Ramos (cell line): ENCODE measurements around the gene ERC2.

Experiments
- in situ Hi-C: fragments of 300-500 bp; cut with MboI; formaldehyde crosslinking; loops from one replicate; pipeline ENCODE4 v1.14.3; 2022; ENCODE audit warnings: low sequenced_read_pairs; ENCODE audit not compliant: unreplicated experiment

ERC2 gene

DNA sequence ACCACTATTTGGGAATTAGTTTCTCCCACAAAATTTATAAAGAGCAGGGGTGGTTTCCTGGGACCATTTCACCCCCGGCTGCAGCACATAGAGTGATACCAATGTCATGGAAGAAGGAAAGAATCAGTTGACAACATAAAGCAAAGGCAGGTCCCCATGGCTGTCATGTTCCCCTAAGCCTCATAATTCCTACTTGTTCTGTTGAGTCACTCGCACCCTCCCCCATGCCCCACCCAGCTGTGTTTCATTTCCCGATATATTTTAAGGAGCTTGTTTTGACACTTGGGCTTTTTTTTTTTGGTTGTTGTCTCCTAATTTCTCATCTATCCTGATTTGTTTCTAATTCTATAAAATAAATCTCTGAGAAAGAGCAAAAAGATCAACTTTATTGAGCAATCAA, 24.9 kb downstream of the ERC2 start:
- in situ Hi-C loops: no loop called here

DNA sequence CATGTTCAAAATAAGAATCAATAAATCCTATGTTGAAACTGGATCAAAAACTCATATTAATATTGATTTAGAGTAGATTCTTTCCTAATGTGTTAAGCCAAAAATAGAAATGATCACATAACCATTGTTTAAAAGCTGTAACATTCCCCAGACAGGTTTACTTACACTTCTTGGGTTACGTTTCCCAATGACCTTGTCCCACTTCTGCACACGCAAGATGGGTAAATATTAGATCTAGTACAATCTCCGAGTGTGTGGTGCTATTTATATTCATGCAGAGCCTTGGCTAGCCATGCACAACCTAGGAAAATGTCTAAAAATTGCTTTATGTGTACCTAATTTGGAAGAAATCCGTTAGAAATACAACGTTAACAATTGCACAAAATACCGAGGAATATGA, 39.6 kb downstream of the ERC2 start:
- in situ Hi-C loops: no loop called here

DNA sequence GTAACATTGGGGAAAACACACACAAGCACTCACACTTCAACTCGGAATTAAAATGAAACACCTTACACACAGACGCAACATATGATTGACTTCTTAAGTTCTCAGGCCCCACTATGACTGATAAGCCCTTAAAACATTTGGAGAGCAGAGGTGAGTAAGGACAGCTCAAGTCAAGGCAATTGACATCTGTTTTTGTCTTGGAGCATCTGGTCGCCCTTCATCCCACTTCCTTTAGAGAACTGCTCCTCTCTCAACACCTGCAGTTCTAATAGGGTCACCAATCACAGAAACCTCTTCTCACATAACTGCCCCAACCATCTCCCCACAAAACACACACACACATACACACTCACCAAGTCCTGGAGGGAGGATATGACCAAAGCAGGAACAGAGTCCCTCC, 43.4 kb downstream of the ERC2 start:
- in situ Hi-C loops: no loop called here

DNA sequence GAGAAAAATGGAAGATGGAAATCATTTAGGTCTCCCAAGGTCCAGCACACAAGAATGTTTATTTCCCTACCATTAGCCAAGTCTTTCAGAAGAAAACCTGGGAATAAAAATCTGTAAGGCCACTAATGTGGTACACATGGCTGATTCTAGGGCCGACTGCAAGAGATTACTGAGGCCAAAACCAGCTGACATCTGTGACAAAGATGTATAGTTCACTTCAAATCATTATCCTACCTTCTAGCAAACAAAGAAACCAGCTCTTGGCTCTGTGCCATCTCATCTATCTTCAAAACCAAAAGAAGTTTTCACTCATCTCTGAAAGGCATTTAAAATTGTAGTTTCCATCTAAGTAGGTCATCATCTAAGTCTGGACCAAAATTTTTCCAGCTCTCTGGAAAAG, 43.9 kb downstream of the ERC2 start:
- in situ Hi-C loops: no loop called here

DNA sequence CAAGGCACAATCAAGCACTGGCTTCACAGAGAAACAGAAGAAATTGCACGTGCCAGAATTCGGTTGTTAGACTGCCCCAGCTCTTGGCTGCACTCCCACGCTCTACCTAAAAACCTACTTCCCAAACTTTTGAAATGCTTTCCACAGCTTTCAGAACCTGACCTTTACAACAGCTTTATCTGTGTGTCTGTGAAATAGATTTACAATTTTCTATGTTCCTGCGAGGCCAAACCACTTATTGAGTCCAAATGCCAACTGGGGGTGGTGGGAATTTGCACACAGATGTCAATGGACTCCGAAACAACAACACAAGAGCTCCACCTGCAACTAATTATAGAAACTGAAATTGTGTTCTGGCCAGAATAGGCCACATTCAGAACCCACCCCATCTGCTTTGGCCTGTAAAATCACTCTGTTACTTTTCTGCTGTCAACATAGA, 44.6 kb downstream of the ERC2 start:
- in situ Hi-C loops: no loop called here

DNA sequence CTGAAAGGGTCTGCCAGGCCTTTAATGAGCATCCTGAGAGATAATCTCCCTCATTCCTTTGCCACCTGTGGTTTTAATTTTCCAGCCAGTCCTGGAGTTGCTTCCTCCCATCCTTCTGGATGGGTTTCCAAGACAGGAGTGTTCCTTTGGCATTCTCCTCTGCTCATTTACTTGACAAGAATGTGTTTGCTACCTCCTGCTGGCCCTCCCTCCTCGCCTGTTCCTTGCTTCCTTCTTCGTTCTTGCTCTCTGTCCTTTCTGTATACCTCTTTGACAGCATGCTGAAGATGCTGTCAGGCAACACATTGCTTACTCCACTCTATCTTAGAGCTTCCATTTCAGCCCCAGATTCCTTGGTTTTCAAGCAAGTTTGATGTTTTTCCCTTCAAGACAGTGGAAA, 46.0 kb downstream of the ERC2 start:
- in situ Hi-C loops: no loop called here

DNA sequence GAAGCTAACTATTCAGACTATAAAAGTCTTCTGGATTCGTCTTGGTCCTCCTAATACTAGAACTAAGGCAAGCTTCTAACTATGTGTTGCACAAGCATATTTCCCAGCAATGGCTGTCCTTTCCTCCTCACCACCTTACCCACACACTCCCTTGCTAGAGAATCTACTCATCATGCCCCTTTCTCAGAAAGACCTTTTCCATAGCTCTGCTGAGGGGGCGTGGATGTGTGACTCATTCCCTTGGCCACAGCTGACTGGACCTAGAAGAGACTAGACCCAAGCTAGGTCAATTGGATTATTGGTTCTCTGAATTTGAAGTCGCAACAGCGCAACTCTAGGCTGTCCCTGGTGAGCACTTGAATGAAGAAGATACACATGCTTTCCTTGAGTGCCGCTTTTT, 47.1 kb downstream of the ERC2 start:
- in situ Hi-C loops: no loop called here

DNA sequence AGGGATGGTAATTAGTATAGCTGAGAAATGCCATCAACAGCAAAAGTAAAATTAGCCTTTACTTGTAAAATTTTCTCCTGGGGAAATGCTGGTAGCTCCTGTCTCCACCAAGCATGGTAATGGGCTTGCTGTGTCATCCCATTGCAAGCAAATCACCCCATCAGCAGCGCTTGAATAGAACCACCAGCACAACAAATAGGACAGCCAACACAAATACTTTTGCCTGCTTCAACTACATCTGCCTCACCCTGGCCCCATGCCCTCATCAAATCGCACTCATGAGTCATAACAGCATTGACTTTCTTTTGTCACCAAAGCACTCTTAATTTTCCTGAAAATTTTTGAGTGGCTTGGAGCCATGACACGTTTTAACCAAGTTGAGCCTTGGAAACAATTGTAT, 52.6 kb downstream of the ERC2 start:
- in situ Hi-C loops: no loop called here

DNA sequence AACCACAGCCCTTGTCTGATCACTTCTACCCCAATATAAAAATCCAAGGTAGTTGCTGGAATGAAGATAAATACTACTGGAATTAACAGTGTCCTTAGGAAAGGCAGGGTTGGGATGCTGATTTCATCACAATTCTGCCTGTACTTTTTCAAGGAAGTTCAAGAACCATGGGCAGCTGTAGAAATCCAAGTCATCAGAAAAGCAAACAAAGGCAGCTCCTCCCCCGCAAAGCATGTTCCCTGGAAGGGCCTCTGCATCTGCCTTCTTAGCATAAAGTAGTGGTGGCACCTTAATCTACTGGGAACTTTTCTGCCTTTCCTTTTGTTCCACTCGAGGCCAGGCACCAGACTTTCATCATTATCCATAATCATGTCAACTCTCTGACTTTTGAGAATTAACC, 54.4 kb downstream of the ERC2 start:
- in situ Hi-C loops: no loop called here

DNA sequence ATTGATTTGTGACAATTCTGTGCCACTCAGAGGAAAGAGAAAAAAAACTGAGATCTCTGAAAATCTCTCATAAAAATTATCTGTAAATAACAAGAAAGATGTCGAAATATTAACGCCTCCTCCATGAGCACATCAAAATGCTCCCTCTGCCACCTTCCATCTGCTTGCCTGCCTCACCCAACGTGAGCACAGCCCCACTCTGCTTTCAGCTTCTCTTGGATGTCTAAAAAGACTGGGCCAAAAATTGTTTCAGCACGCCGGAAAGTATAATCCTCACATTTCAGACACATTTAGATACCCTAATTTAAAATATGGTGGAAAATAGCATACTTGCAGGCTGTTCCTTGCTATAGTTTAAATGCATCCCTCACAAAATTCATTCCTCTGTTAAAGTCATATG, 57.1 kb downstream of the ERC2 start:
- in situ Hi-C loops: no loop called here

DNA sequence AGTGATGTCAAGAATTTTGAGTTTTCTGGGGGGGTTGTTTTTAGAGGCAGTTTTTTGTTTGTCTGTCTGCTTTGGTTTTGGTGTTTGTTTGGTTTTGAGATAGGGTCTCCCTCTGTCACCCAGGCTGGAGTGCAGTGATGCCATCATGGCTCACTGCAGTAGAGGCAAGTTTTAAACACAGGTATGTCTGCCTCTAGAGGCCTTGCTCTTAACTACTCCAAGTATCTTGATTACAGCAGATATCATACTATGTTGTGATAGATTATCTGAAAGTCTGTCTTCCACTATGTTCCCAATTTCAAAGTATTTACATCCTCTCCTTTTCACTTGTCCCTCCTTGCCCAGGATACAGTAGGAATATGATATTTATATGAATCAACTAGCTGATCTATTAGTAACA, 57.7 kb downstream of the ERC2 start:
- in situ Hi-C loops: no loop called here

DNA sequence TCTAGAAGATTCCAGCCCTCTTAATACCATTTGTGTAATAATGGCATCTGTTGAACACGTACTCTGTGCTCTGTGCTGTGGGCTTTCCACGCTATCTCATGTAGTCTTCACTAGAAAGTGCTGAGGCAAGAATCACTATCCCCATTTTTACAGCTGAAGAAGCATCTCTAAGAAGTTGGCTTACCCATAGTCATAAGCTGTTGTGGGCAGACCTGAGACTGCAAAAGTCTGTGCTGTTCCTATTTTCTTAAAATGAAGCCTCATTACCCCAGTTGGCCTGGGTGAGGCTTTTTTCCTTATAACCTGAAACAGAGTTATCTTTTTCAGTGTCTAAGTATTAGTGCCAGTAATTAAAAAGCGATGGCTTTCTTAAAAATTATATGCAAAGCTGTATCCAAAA, 58.5 kb downstream of the ERC2 start:
- in situ Hi-C loops: no loop called here

DNA sequence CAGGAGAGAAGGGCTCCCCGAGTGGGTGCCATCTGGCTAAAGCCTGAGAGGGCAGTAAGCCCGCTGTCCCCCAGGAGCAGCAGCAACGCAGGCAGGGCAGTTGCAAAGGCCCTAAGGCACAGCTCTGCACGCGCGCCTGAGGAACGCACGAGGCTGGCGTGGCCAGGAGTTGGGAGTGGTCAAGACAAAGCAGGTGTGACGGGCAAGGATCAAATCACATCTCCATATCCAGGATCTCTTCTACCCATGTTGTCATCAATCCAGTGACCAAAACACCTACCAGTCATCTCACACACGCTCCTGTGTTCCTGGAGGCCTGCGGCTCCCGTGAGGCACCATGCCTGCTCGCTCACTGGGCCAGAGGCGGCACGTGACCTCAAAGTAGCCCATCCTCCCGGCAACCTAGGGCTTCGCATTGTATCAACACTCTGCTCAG, 59.5 kb downstream of the ERC2 start:
- in situ Hi-C loops: no loop called here

DNA sequence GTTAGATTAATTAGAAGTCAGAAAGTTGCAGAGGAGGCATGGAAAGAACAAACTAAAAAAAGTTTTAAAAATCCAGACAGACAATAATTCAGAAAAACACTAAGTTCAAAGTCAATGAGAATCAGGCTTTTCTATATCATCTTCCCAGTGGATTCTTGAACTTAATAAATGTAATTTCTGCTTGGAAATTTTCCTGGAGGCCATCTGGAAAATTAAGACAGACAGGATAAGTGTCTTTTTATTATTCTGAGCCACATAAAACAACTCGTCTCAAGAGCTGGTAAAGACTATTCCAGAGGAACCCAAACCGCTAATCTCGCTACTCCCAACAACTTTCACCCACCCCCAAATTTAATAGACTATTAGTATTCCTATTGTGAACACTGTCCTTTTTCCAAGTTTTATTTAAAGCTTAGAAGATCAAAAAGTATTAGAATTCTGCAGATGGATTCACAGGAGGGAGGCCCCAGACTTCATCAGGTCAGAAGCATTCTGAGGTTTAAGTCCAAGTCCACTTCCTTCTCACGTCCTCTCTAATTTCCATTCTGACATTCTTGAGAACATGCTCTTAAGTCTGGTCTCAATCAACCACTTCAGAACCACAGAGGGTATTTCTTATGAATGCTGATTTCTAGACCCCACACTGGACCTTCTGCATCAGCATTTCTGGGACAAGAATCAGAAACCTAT, 61.3 kb downstream of the ERC2 start:
- in situ Hi-C loops: no loop called here

DNA sequence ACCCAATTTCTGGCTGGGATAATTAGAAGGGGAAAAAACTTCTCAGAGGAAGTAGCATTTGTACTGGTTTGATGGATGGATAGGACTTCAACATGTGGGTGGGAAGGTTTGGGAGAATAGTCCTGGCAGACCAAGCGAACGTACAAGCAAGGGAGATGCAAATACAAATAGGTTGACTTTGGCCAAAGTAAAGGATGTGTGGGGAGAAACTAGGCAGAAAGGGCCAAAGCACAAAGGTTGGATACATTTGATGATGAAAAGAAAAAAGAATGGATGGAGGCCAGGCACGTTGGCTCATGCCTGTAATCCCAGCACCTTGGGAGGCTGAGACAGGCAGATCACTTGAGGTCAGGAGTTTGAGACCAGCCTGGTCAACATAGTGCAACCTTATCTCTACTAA, 63.4 kb downstream of the ERC2 start:
- in situ Hi-C loops: no loop called here

DNA sequence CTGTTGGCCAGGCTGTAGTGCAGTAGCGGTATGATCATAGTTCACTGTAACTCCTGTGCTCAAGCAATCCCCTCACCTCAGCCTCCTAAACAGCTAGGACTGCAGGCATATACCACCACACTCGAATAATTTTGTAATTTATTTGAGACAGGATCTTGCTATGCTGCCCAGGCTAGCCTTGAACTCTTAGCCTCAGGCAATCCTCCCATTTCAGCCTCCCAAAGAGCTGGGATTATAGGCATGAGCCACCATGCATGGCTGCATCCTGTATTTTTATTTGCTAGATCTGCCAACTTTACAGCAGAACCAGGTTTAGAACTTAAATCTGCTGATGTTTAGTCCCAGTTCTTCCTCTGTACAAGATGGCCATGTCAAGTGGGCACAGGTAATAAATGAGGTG, 69.6 kb downstream of the ERC2 start:
- in situ Hi-C loops: no loop called here

DNA sequence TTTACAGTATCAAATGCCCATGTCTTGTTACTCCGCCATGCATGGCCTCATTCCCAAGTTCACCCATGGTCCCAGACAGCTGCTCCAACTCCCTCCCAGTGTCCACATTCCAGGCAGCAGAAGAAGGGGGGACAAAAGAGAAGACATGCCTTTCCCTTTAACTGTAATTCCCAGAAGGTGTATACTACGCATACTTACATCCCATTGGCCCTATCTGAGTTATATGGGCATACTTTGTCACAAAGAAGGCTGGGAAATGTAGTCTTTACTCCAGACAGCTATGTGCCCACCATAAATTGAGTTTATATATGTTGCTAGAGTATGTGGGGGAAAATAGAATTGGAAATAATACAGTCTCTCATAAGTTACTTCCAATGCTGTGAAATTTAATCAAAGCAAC, 70.5 kb downstream of the ERC2 start:
- in situ Hi-C loops: no loop called here

DNA sequence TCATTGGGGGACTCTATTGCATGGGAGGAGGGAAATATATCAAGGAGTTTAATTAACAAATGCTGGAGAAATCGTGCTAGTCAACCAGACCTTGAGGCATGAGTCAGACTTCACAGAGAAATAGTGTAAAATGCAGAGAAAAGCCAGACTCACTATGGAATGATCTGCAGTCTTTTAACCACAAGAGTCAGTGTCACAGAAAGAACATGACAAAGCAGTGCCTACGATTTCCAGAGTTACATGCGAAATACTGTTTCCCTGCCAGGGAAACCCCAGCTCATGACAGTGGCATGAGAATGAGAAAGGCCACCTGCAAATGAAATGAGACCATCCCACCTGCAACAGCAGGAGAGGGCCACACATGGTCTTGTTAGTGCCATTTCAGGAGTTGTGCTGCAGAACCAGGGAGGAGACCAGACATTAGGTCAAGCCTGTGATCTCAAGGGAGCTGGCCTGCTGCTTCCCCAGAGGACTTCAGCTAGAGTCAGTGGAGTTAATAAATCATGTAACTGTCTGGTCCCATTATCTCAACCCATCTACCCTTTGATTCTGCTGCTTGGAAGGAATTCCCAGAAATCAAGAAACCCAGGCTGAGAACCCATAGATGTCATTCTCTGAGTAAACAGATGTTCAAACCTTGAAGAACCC, 79.0 kb downstream of the ERC2 start:
- in situ Hi-C loops: no loop called here

DNA sequence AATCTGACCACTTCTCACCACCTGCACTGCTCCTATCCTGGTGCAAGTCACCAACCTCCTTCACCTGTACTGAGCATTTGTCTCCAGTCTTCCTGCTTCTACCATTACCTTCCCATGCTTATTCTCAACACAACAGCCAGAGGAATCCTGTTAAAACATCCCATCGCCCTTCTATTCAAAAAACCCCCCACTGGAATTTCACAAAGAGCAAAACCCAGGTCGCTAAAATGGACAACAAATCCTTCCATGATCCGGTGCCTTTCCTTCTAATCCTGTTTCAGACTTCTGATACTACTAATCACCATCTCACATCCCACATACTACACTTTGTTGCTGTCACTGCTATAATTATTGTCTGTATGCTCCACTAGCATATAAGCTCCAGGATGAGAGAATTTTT, 85.2 kb downstream of the ERC2 start:
- in situ Hi-C loops: no loop called here

DNA sequence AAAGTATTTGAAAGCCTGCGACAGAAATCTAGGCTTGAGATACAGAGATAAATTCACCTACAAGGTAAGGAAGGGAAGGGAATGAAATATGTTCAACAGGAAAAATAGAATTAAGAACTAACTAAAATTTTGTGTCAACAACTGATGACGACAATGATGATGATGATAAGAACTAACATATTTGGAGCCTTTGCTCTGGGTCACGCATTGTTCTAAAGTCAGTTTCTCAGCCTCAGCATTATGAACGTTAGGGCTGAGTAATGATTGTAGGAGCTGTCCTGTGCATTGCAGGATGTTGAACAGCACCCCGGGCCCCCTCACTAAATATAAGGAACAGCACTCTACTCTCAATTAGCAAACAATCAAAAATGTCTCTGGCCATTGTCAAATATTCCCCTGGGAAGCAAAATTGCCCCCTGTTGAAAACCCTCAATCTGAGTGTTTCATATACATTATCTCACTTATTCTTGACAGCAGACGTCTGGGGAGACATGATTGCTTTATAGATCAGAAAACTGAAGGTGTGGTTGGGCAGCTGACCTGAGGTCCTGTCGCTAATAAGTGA, 88.5 kb downstream of the ERC2 start:
- in situ Hi-C loops: no loop called here

DNA sequence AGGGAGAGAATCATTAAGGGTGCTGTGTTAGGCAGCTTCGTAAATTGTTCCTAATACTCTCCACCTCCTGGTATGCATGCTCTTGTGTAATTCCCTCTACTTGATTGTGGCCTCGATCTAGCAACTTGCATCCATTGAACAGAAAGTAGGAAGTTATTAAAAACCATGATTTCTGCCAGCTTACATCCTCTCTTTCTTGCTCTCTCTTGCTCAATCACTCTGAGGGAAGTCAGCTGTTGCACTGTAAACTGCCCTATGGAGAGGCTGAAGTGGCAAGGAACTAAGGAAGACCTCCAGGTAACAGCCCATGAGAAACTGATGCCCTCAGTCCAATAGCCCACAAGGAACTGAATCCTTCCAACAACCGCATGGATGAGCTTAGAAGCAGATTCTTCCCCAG, 92.6 kb downstream of the ERC2 start:
- in situ Hi-C loops: no loop called here

DNA sequence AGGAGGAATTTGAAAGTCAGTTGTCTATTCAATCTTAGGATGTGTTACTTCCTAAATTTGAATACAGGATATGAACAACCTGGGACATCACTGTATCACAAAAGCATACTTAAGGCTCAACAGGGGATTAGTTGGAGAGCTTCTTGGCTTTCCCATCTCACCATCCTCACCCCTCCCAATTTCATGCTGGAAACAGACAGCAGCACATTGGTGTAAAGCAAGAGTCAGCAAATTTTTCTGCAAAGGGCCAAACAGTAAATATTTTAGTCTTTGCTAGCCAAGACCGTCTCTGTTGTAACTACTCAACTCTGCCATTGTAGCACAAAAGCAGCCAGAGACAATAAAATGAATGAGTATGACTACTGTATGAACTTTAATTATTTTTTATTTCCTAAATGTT, 94.9 kb downstream of the ERC2 start:
- in situ Hi-C loops: no loop called here
